Globus pallidus (tissue), 1 donor: ENCODE measurements around the gene ACSM6.
"Not testable (repeated sequence)": the region's sequence is repeated elsewhere in the genome, so short reads cannot be mapped to it uniquely, and the experiment has no call there.

Experiments used
- DNase-seq: peaks from one replicate; pipeline ENCODE4 v3.0.0-alpha.2; 2015; ENCODE audit warnings: low spot score

Gene ACSM6

GRCh38 chr10:95193944-95194343, at the start of gene ACSM6:
Gene ACSM6 (plus strand): TSS chr10:95194238. CDS start chr10:95194486, 248 bp downstream.
- DNase-seq, result no peak

- DNase-seq, result no peak
Observed at GRCh38 chr10:95168694-95169093, 25.3 kb upstream of the ACSM6 start.

- DNase-seq, result no peak
Observed at GRCh38 chr10:95169522-95169921, 24.5 kb upstream of the ACSM6 start.

- DNase-seq, result no peak
Observed at GRCh38 chr10:95170790-95171189, 23.2 kb upstream of the ACSM6 start.

- DNase-seq, result no peak
Observed at GRCh38 chr10:95171336-95171735, 22.7 kb upstream of the ACSM6 start.

GRCh38 chr10:95172851-95173250, 21.2 kb upstream of the ACSM6 start:
- DNase-seq, result no peak

- DNase-seq, result no peak
Observed at GRCh38 chr10:95176101-95176500, 17.9 kb upstream of the ACSM6 start.

- DNase-seq, result no peak
Observed at GRCh38 chr10:95177429-95177828, 16.6 kb upstream of the ACSM6 start.

- no peak for DNase-seq
Observed at GRCh38 chr10:95178266-95178665, 15.8 kb upstream of the ACSM6 start.

- DNase-seq, result no peak
Observed at GRCh38 chr10:95178797-95179196, 15.2 kb upstream of the ACSM6 start.

GRCh38 chr10:95181726-95182125, 12.3 kb upstream of the ACSM6 start:
- no peak for DNase-seq

GRCh38 chr10:95183271-95184230, 10.5 kb upstream of the ACSM6 start:
- DNase-seq, result peak; percentile 33

- DNase-seq, result no peak
Observed at GRCh38 chr10:95187617-95188016, 6.4 kb upstream of the ACSM6 start.

GRCh38 chr10:95188593-95188992, 5.4 kb upstream of the ACSM6 start:
- no peak for DNase-seq

- DNase-seq, result peak; percentile 61
Observed at GRCh38 chr10:95196046-95196445, 2.0 kb downstream of the ACSM6 start.

GRCh38 chr10:95201736-95202135, 7.7 kb downstream of the ACSM6 start:
- no peak for DNase-seq

- not testable (repeated sequence) for DNase-seq
Observed at GRCh38 chr10:95202865-95203264, 8.8 kb downstream of the ACSM6 start.

- DNase-seq, result no peak
Observed at GRCh38 chr10:95208702-95209391, 14.8 kb downstream of the ACSM6 start.

GRCh38 chr10:95209509-95210127, 15.6 kb downstream of the ACSM6 start:
- DNase-seq, result no peak

GRCh38 chr10:95211606-95212279, 17.7 kb downstream of the ACSM6 start:
- no peak for DNase-seq

- DNase-seq, result no peak
Observed at GRCh38 chr10:95214369-95214768, 20.3 kb downstream of the ACSM6 start.

- DNase-seq, result no peak
Observed at GRCh38 chr10:95214793-95215192, 20.8 kb downstream of the ACSM6 start.
